Sigmoid colon (tissue), 3 donors: ENCODE results near the gene BLM.

Source experiments
- POLR2A ChIP-seq, 2 donors: fragments of 450-650 bp; IDR thresholded peaks; one replicate each; pipeline ENCODE4 v1.6.1; 2016; ENCODE audit warnings: antibody characterized with exemption in 2 of 2, mild to moderate bottlenecking in 2 of 2, moderate library complexity in 2 of 2
- TF ChIP-seq, protein P1 (sequence below), 4 experiments: fragments of 450-650 bp in 3 of 4; fragments of 200-600 bp in 1 of 4; IDR thresholded peaks; one replicate each; pipeline ENCODE4 v1.5.1; 2016 to 2019; ENCODE audit warnings: antibody characterized with exemption in 4 of 4, mild to moderate bottlenecking in 3 of 4, moderate library complexity in 2 of 4

DNA sequence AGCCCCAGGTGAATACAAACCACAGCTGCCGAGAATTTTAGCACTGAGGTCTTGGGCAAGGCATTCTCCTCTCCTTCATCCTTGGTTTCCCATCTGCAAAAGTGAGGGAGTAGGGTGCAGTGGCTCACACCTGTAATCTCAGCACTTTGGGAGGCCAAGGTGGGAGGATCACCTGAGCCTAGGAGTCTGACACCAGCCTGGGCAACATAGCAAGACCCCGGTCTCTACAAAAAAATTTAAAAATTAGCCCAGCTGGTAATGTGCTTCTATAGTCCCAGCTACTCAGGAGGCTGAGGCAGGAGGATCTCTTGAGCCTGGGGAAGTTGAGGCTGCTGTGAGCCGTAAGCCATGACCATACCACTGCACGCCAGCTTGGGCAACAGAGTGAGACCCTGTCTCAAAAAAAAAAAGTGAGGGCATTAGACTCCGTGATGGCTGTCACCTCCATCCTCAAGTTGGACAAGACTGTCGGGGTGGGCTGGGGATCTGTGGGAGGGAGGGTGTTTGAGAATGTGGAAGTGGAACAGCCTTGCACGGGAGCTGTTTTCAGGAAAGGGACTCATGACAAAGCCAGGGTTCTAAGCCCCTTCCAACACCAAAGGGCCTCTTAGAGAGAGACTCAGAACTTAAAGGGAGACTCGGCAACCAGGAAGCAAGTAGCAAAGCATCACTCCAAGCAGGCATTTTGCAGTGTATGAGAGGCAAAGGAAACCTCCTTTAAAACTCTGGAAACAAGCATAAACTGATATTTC, 105.2 kb downstream of the BLM start:
- TF ChIP-seq, protein P1, sequence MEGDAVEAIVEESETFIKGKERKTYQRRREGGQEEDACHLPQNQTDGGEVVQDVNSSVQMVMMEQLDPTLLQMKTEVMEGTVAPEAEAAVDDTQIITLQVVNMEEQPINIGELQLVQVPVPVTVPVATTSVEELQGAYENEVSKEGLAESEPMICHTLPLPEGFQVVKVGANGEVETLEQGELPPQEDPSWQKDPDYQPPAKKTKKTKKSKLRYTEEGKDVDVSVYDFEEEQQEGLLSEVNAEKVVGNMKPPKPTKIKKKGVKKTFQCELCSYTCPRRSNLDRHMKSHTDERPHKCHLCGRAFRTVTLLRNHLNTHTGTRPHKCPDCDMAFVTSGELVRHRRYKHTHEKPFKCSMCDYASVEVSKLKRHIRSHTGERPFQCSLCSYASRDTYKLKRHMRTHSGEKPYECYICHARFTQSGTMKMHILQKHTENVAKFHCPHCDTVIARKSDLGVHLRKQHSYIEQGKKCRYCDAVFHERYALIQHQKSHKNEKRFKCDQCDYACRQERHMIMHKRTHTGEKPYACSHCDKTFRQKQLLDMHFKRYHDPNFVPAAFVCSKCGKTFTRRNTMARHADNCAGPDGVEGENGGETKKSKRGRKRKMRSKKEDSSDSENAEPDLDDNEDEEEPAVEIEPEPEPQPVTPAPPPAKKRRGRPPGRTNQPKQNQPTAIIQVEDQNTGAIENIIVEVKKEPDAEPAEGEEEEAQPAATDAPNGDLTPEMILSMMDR (IDR thresholded peaks at IDR 0.05): no peak
- no peak for TF ChIP-seq POLR2A (IDR thresholded peaks at IDR 0.05)
